Fibroblast of the conjunctiva (primary cell): Measurements from ENCODE around the gene NRP2.

Experiments used
- DNase-seq: peaks from one replicate; pipeline ENCODE4 v3.0.0-alpha.2; 2010; ENCODE audit warnings: low read depth

Gene NRP2

DNA sequence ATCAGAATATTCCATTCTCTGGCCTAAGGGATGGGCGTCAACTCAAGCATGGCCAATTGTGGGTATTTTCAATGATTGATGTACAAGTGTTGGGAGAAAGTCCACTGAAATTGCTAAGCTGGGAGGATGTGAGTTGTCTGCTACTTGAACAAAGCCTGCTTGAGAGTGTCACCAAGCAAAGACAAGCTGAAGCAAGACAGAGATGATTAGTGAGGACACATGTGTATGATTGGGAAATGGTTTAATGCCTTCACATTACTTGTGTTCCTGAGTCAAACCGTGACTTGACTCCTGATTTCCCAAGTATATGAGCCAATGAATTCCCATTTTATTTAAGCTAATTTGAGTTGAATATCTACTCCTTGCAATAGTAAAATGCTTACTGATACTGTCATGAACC, 23.7 kb upstream of the NRP2 start:
- no peak for DNase-seq

DNA sequence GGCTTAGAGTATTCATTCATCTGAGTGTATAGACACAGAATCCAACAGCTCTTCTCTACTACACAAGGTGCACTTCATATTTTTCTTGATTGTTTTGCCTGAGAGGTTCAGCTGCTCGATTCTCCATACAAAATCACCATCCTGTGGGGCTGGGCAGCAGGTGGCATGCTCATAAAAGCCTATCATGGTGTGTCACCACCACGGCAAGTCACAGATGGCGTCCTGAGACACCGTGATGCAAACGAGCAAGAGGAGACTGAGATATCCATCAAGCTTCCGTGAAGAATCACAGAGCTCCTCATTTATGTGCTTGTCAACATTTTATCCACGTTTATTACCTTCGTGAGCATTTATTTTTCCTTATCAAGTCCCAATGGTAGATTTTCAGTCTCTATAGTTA, 22.4 kb upstream of the NRP2 start:
- no peak for DNase-seq

DNA sequence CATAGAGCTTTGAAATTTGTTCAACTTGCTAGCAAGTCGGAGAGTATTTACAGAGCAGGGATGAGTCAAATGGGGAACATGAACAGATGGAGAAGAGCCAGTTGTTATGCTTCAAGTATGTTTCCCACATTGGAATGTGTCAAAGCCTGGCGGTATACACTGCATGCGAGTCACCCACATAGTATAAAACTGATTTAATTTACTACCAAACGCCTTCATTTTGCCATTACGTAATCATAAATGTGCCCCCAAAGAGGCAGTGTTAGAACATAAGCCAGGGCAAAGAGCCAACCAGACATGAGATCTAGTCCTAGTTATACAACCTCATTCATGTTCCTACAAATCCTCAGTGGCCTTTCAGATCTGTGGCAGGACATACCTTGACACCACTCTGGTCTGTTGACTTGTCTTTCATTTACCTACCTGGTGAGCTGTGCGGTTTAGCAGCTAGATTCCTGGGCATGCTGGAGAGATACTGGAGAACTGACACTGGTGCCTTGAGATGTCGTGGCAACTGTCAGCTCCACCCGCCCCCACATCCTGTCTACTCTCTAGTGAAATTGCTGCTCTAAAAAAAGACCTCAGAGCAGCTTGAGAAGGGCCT, 21.7 kb upstream of the NRP2 start:
- peak; percentile 88 for DNase-seq

DNA sequence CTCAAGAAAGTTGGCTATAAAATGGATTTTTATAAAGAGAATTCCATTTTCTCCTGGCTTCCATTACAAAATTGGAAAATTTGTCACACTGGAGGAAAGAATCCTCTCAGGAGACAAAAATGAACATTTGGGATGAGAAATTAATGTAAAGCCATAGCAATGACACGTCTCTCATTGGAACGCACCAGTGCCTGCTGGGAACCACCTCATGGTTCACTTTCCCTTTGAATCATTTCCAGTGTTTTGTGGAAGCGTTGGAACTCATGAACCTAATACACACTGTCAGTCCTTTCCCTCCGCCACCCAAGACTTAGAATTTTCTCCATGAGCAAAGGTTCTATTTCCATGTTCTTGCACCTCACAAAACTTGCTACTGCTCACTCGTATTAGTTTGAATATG, 21.0 kb upstream of the NRP2 start:
- no peak for DNase-seq

DNA sequence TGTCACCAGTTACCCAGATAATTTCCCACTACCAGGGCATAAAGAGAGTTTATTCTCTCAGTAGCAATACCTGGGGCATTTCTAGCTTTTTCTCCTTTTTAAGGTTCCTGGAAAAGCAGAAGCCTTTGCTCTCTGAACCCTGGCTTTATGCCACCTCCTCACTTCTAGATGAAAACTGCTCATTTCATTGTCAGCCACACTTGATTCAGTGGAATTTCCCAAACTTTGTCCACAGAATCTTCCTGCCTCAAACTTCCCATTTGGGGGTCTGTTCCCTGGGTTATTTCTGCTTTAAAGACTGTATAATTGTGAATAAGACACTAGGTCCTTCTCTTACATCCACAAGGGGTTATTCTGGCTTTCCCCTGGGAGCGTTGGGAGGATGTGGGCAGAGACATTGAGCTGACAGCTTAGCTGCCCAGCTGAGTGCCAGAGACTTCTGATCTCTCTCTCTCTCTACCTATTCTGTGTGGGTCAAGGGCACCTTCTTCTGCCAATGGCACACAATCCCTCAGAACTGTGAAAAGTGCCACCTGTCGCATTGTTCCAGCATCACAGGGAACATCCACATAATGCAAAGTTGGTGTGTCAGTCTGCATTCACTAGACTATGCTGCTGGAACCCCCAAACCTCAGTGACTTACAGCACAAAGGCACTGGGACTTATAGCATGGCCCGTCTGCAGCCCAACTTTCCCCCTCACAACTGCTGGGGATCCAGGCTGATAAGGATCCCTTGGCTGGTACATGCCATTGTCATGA, 19.9 kb upstream of the NRP2 start:
- DNase-seq: no peak

DNA sequence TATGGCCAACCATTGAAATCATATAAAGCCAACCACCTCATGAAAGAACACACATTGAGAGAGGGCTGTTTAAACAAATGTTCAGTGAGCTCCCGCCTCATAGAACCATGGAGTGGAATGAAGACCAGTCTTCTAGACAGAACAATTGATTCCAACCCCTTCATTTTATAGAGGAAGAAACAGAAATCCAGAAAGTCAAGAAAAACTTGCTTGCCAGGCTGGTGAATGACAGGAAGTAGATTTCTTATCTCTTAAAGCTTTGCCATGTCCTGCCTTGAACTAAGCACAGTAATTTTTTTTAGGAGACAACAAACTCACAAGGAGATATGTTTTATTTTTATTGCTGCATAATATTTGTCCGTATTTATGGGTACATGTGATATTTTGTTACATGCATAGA, 16.5 kb upstream of the NRP2 start:
- no peak for DNase-seq

DNA sequence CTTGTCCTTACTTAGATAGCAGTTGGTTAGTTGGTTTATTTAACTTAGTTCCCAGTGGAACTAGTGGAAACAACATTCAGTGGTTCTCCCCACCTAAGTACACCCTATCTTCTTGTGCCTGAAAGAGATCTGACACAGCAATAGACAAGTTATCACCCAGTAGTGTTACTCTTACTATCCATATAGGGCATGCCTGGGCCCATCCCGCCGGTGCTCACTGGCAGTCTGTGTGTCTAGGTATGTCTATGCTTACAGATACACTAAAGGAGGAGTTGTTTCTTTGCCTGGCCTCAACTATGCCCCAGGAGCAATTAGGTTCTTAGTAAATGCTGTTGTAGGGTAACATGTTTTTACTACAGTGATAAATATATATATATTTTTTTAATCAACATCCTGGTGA, 12.0 kb upstream of the NRP2 start:
- no peak for DNase-seq

DNA sequence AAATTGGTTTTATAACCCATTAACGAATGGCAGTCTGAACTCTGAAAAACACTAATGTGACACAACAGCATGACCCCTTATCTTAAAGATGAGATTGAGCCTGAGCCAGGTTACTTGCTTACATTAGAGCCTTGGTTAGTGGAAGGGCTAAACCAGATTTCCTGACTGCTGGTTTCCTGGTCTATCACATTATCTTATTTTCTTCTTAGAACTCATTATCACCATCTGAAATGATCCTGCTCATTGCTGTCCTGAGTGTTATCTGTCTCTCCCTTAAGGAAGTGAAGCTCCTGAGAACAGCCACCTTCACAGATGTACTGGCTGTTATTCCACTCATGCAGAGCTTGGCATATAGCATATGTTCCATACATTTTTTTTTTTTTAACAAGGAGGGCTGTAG, 9.0 kb upstream of the NRP2 start:
- DNase-seq: no peak

DNA sequence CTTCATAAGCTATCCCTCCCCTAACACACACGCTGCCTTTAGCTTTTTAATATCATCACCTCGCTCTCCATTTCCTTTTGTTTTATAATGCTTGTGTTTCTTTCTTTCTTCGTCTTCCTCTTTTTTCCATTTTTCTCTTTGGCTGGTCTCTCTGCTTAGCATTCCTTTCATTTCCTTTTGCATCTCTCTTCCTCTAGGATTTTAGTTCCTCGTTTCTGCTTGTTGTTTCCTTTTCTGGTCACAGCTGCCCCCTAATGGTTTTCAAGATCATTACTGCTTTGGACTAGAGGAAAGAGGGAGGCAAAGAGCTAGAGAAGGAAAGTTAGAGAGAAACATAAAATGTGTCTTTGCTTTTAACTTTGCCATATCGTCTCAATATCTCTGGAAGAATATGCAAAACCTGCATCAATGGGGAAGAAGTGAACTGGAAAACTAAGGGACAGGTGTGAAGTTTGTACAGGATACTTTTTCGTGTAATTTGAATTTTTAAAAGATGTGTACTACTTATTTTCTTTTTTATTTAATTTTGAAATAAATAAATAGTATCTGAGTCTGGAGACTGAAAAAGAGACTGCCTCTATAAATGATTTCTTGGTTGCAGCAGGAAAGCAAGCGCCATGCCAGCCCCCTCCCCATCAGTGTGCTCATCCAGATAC, 6.3 kb upstream of the NRP2 start:
- DNase-seq: peak; percentile 76

DNA sequence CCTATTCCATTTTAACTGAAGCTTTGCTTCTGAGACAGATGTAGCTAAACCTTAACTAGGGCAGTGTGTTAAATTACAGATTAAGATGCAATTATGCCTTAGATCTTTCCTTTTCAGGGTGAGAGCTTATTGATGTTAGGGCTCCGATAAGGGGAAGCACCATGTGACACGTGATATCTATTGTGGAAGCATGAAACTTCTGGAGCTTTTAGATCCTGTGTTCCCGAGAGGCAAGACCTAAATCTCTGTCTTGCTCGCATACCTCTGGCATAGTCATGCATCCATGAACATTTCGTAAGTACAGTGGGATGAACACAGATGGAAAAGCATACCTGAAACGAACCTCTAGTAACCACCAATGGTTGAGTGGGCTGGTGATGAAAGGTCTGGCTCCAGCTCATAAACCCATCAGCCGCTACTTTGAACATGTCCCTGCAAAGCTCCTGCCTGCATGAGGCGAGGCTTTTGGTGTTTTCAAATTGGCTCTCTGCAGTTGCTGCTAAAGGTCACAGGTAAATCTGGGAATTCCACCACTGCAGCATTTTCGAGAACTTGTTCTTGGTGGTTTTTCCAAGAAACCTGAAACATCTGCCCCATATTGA, 3.7 kb upstream of the NRP2 start:
- no peak for DNase-seq

DNA sequence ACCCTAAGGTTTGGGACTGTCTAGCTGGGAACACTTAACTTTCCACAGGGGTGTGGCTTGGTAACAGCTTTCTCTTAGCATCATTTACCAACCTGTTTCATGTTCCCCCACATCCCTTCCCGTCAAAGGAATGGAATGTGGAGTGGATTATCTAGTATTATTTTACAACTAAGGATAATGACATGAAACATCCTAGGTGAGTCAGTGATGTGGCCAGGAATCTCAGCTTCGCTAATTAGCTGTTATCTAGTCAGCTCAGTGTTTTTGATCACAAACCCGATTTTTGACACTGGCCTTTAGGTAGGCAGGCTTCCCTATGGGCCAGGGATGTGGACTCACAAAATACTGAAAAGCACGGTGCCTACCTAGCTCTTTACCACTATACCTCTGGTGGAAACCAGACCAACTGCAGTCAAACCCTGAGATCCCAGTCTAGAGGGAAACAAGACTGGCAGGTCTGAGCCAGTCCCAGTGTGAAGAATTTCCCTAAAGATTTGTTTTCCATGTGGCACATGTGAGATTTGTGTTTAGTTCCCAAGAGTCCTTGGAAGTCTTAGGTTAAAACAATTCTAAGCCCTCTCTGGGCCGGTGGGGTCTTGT, 2.8 kb upstream of the NRP2 start:
- DNase-seq: no peak

DNA sequence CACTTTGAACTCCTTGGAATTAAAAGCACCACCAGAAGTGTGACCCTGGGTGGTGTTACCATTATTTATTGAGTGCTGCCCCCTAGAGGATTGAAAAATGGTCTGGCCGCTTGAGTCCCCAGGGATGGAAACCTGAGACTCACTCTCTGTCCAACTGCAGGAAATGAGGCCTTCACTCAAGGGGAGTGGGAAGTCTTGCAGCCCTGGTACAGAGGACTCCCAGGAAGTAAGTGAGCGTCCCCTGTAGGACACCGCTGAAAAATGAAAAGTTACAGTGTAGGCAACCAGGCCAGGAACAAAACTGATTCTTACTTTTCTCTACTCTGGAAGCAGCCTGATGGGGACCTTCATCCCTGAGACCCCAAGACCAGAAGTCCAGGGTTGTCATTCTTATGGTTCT, 2.2 kb upstream of the NRP2 start:
- DNase-seq: peak; percentile 89

DNA sequence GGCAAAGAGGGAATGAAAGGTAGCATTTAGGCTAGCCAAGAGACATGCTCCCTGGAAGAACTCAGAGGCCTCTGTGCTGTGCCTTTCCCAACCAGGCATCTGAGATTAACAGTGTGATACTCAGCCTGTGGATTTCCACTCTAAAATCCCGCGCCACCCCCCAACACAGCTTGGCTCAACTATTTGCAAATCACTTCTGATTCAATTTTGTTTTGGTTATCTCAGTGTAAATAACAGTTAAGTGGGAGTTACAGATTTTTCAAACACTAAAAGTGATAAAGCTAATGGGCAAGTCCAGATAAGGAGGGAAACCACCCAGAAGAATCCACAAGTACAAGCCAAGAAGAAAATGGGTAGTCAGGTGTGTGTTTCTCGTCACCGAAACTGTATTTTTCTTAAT, 1.4 kb upstream of the NRP2 start:
- DNase-seq: no peak

DNA sequence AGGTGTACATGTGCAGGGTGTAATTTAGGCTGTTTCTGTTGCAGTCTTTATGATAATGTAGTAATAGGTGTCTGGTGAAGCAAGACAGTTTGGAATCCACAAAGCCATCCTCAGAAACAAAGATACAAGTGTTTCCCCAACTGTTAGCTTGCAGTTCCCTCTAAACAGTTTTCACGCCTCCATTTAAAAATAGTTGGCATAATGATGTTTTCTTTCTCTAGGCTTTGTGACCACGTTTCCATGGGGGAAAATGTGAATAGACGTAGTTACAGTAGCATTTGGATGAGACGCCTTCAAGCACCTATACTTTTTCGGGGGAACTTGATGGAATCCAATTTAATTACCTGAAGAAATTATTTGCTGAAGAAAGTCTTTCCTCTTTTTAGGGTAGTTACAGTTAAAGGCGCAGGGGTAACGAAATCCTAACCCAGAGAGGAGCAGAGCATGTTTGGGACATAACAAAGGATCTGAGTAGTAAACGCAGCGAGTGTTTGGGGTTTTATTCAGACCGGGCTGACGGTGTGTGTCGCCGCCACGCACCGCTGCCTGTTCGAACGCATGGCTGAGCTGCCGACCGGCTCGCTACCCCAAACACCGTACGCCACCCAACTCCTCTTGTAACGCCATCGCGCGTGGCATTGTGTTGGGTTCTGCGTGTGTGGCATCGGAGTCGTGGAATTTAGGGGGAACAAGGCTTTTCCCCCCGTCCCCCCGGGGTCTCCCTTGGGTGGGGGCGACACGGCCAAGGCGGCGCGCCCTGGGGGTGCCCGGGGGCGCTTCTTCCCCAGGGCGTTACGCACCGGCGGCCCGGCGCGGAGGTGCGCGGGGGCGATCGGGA, 681 bp upstream of the NRP2 start:
- no peak for DNase-seq

DNA sequence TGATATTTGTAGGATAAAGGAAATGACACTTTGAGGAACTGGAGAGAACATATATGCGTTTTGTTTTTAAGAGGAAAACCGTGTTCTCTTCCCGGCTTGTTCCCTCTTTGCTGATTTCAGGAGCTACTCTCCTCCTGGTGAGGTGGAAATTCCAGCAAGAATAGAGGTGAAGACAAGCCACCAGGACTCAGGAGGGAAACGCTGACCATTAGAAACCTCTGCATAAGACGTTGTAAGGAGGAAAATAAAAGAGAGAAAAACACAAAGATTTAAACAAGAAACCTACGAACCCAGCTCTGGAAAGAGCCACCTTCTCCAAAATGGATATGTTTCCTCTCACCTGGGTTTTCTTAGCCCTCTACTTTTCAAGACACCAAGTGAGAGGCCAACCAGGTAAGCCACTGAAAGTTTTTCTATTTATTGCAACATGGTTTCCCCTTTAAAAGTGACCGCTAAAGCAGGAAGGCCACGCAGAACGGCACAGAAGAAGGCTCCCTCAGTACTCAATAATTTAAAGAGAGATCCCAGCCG, 735 bp downstream of the NRP2 start:
- no peak for DNase-seq

DNA sequence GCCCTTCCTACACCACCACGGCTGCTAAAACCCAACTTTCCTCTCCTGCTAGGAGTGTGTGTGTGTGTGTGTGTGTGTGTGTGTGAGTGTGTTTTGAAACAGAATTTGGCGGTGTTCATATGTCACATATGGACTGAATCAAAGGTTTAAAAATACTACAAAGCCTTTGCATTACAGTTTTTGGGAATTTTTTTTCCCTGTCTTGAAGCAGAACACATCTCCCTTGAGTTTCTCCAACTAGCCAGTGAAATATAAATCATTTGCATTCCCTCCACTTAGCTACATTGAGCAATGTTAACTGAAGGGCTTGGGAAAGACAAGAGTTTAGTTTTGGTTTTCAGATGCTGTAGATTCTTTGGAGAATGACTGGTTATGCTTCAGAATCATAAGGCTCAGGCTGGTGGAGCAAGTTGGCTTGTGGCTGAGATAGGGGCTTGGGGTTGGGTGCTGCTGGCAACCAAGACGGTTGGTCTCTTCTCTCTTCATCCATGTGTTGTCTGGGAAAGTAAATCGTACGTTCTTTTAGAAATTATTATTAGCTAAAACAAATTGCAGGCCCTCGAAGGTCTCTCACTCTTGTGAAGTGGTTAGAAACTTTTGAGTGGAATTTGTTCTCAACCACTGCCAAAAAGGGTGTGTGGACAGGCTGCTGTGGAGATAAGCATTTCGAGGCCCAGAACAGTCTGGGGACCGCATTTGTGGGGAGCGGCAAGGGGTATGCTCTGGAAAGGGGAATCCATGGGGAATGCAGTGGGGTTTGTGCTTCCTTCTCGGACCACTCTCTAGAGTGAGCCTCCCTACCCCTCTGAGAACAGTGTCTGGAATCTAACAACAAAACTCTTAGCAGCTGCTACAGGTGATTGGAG, 1.4 kb downstream of the NRP2 start:
- no peak for DNase-seq

DNA sequence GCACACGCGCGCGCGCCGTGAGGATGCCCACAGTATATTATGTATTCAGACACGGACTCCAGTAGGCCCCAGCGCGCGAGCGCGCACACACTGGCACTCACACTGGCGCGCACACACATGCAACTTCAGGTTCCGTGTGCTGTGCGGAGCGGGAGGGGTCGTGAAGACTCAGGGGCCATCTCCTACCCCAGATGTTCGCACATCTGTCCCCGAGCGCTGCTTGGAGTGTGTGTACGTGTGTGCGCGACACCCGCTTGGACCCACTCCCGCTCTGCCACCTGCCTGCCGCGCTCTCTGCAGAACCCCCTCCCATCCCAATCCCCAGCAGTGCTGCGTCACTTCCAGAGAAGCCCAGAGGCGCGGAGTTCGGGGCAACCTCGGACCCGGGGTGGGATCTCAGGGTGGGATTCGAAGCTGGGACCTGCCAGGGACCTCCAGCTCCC, 2.6 kb downstream of the NRP2 start:
- DNase-seq: no peak

DNA sequence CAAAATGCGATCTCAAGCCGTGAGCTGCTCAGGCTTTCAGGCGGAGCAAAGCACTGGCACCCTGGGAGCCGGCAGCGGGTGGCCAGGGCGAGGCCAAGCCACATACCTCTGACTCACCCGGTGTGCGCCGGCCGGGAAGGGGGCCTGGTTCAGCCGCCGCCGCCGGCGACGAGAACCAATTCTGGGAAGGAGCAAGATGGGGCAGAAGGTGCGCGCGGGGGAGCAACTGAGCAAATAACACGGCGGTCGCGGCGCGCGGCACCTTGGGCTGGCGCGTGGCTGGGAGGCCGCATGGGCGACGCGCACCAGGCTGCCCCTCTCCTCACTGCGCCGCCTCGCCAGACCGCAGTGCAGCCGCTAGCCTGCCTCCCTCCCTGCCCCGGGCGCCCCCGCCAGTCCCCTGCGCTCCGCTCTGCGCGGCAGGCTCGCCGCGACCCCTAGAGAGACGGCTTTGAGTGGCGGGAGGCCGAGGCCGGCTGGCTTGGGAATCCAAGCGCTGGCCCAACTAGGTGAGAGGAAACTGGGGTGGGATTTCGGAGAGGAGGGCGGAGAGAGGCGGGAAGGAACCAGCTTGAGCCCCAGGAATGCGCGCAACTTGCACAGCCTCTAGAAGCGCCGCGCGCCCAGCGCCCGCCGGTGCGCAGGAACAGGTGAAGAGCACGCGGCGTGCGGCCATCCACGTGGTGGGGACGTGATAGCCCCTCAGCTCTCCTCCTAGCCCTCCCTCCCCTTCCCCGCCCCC, 3.2 kb downstream of the NRP2 start:
- DNase-seq: no peak

DNA sequence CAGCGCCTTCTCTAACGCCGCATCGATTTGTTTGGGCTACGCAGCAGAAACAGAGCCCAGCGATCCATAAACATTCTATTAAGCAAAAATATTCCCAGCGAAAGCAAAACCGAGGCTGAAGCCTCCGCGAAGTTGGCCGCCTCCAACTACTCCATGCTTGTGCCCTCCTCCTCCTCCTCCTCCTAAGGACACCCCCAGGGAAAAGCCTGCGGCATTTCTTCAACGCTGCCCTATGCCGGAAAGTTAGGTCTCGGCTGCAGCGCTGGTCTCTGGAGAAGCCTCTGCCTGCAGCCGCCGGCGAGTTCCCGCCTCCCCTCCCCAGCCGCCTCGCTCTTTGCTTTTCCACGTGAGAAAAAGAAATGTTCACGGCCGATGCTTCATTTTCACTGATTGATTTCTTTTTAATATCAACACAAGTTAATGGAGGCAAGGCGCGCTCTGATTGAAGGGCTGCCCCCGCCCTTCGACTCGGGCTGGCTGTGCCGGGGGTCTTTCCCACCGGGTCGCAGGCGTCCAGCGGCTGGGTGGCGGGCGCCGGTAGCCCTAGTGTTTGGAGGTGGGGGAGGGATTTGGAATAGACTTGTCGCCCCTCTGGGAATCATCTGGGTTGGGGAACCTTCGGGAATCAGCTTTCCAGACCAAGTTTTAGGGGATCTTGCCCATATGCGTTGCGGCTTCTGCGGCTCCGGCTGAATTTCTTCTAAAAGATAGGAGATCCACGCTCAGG, 3.9 kb downstream of the NRP2 start:
- DNase-seq: no peak
